K562 (cell line): ENCODE measurements around the gene ITSN1. TPM values are rescaled to one million over a fixed set of nuclear protein-coding genes. Genes with fewer than 3 reads are reported as not detected.

Experiments used
- ATAC-seq: fragments of 200-7000 bp; cut with Tn5 transposase; 3 replicates; pipeline ENCODE4 v1.9.1; 2020; ENCODE audit warnings: moderate library complexity
- BruUV-seq: library from RNA; stranded (reverse); fragments of 400-500 nt; replicated peaks from 2 replicates; lab custom pipeline; 2021; lab: Mats Ljungman, UMichigan
- CTCF ChIA-PET: fragments of 300-600 bp; formaldehyde crosslinking; extraction: SDS; loops from one replicate; lab custom pipeline; 2021; ENCODE audit warnings: low intra/inter-chr PET ratio; lab: Yijun Ruan, JAX
- POLR2A ChIA-PET: fragments of 300-600, 350-650 bp; sonication (Branson Sonifier 250); formaldehyde crosslinking; extraction: SDS; loops from one replicate; lab custom pipeline; 2021; ENCODE audit warnings: antibody characterized with exemption, inconsistent platforms; lab: Yijun Ruan, JAX
- DNase-seq, 4 experiments: peaks; one replicate each; pipeline versions ENCODE4 v3.0.0 to v3.0.0-alpha.2; 2011 to 2018; ENCODE audit warnings: low spot score in 3 of 4, mixed read lengths in 3 of 4; ENCODE audit errors: extremely low read depth in 1 of 4
- FAIRE-seq: peaks from 2 replicates; lab custom pipeline; 2011; peaks lifted over from hg19 to GRCh38; lab: Jason Lieb, UNC
- H2AFZ ChIP-seq: 2 replicates; pipeline ENCODE4 v1.6.0; 2011; ENCODE audit warnings: low read depth, low read length, control low read depth, inconsistent platforms
- H3K27ac ChIP-seq: fragments of 200-600 bp; 3 replicates; pipeline ENCODE4 v1.8.0; 2011; ENCODE audit warnings: low read depth, mild to moderate bottlenecking, control low read depth, inconsistent platforms, low read length, moderate library complexity, mixed read lengths; ENCODE audit errors: extremely low read depth
- H3K27me3 ChIP-seq, 2 experiments: fragments of 300-600 bp in 1 of 2; 2 replicates in 1 of 2; 3 replicates in 1 of 2; pipeline versions ENCODE4 v1.6.0 to v1.8.0; 2011; ENCODE audit warnings: inconsistent platforms in 2 of 2, low read length in 2 of 2, mild to moderate bottlenecking in 1 of 2, mixed read lengths in 1 of 2, moderate library complexity in 1 of 2; ENCODE audit not compliant: control insufficient read depth in 2 of 2, insufficient read depth in 2 of 2
- H3K36me3 ChIP-seq: fragments of 300-600 bp; 3 replicates; pipeline ENCODE4 v1.8.0; 2011; ENCODE audit warnings: mild to moderate bottlenecking, low read length, inconsistent platforms; ENCODE audit not compliant: control insufficient read depth, insufficient read depth
- H3K4me1 ChIP-seq, 2 experiments: fragments of 200-600 bp in 1 of 2; replicated peaks in 1 of 2; 2 replicates in 1 of 2; 3 replicates in 1 of 2; pipeline versions ENCODE4 v1.5.1 to v1.8.0; 2011; ENCODE audit warnings: inconsistent platforms in 2 of 2, low read length in 2 of 2, mild to moderate bottlenecking in 1 of 2, mixed read lengths in 1 of 2, moderate library complexity in 1 of 2; ENCODE audit not compliant: control insufficient read depth in 2 of 2, insufficient read depth in 2 of 2
- H3K4me2 ChIP-seq: 2 replicates; pipeline ENCODE4 v1.6.1; 2011; ENCODE audit warnings: low read length, control low read depth, inconsistent platforms, mixed read lengths; ENCODE audit not compliant: insufficient read depth
- H3K4me3 ChIP-seq: fragments of 200-600 bp; sonication (generic), shearing (Covaris generic); 2 replicates; pipeline ENCODE4 v1.5.1; 2016; ENCODE audit warnings: control low read depth, inconsistent platforms
- H3K79me2 ChIP-seq: fragments of 200-600 bp; 3 replicates; pipeline ENCODE4 v1.8.0; 2011; ENCODE audit warnings: low read length, inconsistent platforms; ENCODE audit not compliant: control insufficient read depth, insufficient read depth
- H3K9ac ChIP-seq, 2 experiments: 2 replicates each; pipeline versions ENCODE4 v1.6.0 to v1.6.1; 2011; ENCODE audit warnings: low read depth in 2 of 2, low read length in 2 of 2, control low read depth in 1 of 2, inconsistent platforms in 1 of 2, mild to moderate bottlenecking in 1 of 2, mixed read lengths in 1 of 2; ENCODE audit not compliant: insufficient read depth in 1 of 2
- H3K9me1 ChIP-seq: one replicate; pipeline ENCODE4 v1.6.0; 2011; ENCODE audit warnings: inconsistent platforms, mild to moderate bottlenecking, low read length, moderate library complexity; ENCODE audit not compliant: control insufficient read depth, insufficient read depth
- H3K9me3 ChIP-seq: replicated peaks from 2 replicates; pipeline ENCODE4 v1.5.1; 2011; ENCODE audit warnings: low read depth, low read length, inconsistent platforms; ENCODE audit not compliant: control insufficient read depth, insufficient read depth
- H4K20me1 ChIP-seq: replicated peaks from 2 replicates; pipeline ENCODE4 v1.6.1; 2011; ENCODE audit warnings: low read length, inconsistent platforms, mixed read lengths; ENCODE audit not compliant: control insufficient read depth, insufficient read depth
- BCLAF1 ChIP-seq, 2 experiments: fragments of 450-650 bp in 1 of 2; IDR thresholded peaks; 2 replicates each; pipeline ENCODE4 v1.6.1; 2011 to 2017; ENCODE audit warnings: low read depth in 2 of 2, antibody characterized with exemption in 1 of 2, borderline replicate concordance in 1 of 2, low read length in 1 of 2, mild to moderate bottlenecking in 1 of 2, mixed read lengths in 1 of 2; ENCODE audit not compliant: control insufficient read depth in 1 of 2
- CTBP1 ChIP-seq: fragments of 450-650 bp; IDR thresholded peaks from 2 replicates; pipeline ENCODE4 v1.6.1; 2016; ENCODE audit warnings: borderline replicate concordance
- ERF ChIP-seq: fragments of 450-650 bp; formaldehyde crosslinking; IDR thresholded peaks from 2 replicates; pipeline ENCODE4 v1.4.0; 2020; ENCODE audit warnings: mild to moderate bottlenecking, mixed read lengths
- HDAC8 ChIP-seq: fragments of 450-650 bp; IDR thresholded peaks from 2 replicates; pipeline ENCODE4 v1.6.1; 2016; ENCODE audit warnings: mild to moderate bottlenecking, missing genetic modification characterization, moderate library complexity, missing compliant biosample characterization
- SPI1 ChIP-seq: IDR thresholded peaks from 2 replicates; pipeline ENCODE4 v1.6.1; 2011; ENCODE audit warnings: low read depth, low read length, control low read depth, borderline replicate concordance
- TCF3 ChIP-seq: sonication (generic); formaldehyde crosslinking; IDR thresholded peaks from 2 replicates; pipeline ENCODE4 v1.4.0; 2020; ENCODE audit warnings: mild to moderate bottlenecking, missing genetic modification reagents
- TSC22D4 ChIP-seq: fragments of 450-650 bp; IDR thresholded peaks from 2 replicates; pipeline ENCODE4 v1.6.1; 2016; ENCODE audit warnings: missing genetic modification characterization, missing biosample characterization, control low read depth
- WGBS: fragments of 100-300 bp; shearing (Covaris generic); methylation state at CpG from one replicate; pipeline ENCODE4 v1.1.6; 2016; ENCODE audit warnings: low coverage, mixed read lengths; ENCODE audit not compliant: insufficient coverage; ENCODE audit errors: missing lambda C conversion rate; 5-methylcytosine and 5-hydroxymethylcytosine counted together
- in situ Hi-C: fragments of 300-500 bp; cut with MboI; formaldehyde crosslinking; loops from 4 replicates; pipeline ENCODE4 v1.15.0; 2018; ENCODE audit warnings: inconsistent platforms, mixed read lengths
- intact Hi-C: fragments of 100-400 bp; cut with micrococcal nuclease; formaldehyde crosslinking; loops from 2 replicates; pipeline ENCODE4 v1.14.2; 2022
- polyA plus RNA-seq, 8 experiments: library from polyadenylated mRNA; depleted of rRNA in 4 of 8; stranded (reverse) in 5 of 8; unstranded in 3 of 8; fragments of >200 nt; fragmentation: Nextera tagmentation in 2 of 8; fragmentation: Illumina TruSeq in 1 of 8; extraction: Ambion mirVana in 2 of 8; extraction: Trizol in 1 of 8; gene quantifications; 2 replicates each; pipeline versions ENCODE4 v1.2.1 to v1.2.3, GENCODE V29; 2011 to 2014; ENCODE audit warnings: inconsistent platforms in 1 of 8, missing spikeins in 1 of 8
- total RNA-seq, 7 experiments: library from RNA; depleted of rRNA in 6 of 7; stranded (reverse); fragments of >200 nt in 6 of 7; fragmentation: Illumina TruSeq in 2 of 7; extraction: Trizol in 2 of 7; gene quantifications; 2 replicates each; pipeline versions ENCODE4 v1.2.1 to v1.2.3, GENCODE V29; 2011 to 2021; ENCODE audit warnings: low replicate concordance in 1 of 7
- TF ChIP-seq, protein P1 (sequence below), 2 experiments: fragments of 450-650 bp; IDR thresholded peaks; 2 replicates each; pipeline ENCODE4 v1.6.1; 2018; ENCODE audit warnings: mild to moderate bottlenecking in 2 of 2, low read depth in 1 of 2; ENCODE audit not compliant: partially characterized antibody in 2 of 2

The ITSN1 gene
- total and polyA plus RNA-seq, 9 of the 15 experiments (the other 6 are each of a cell fraction or from before 2014, with no cell fraction given) = 1.1 to 12.6 (median 4.8) TPM

- intact Hi-C loops = no loop called here
- WGBS = 53% methylated on average over 1 of the region's 1 CpG
- no peaks in the 10 kb centered on the region for H3K79me2 ChIP-seq
These were observed 31.9 kb downstream of the ITSN1 start for GRCh38 chr21:33674226-33674625.

More at GRCh38 chr21:33674226-33674625, 31.9 kb downstream of the ITSN1 start:
- FAIRE-seq (no peak), ATAC-seq (no peak), DNase-seq (no peak)
- Histone ChIP-seq H3K9me3 (no peaks in the 10 kb centered on the region), H3K9ac (no peak overlapping the region), H3K4me2 (no peak overlapping the region), H3K36me3 (no peaks in the 10 kb centered on the region), H2AFZ (no peak overlapping the region), H4K20me1 (no peaks in the 10 kb centered on the region), H3K27ac (no peak overlapping the region), H3K4me3 (no peak overlapping the region), H3K4me1 (no peaks in the 10 kb centered on the region), H3K9me1 (no peaks in the 10 kb centered on the region), H3K27me3 (peaks cover 6% of the 10 kb centered on the region in 2 experiments; a peak in 4 of 5 replicates)
- in situ Hi-C loops = no loop called here
- TF ChIP-seq, protein P1, sequence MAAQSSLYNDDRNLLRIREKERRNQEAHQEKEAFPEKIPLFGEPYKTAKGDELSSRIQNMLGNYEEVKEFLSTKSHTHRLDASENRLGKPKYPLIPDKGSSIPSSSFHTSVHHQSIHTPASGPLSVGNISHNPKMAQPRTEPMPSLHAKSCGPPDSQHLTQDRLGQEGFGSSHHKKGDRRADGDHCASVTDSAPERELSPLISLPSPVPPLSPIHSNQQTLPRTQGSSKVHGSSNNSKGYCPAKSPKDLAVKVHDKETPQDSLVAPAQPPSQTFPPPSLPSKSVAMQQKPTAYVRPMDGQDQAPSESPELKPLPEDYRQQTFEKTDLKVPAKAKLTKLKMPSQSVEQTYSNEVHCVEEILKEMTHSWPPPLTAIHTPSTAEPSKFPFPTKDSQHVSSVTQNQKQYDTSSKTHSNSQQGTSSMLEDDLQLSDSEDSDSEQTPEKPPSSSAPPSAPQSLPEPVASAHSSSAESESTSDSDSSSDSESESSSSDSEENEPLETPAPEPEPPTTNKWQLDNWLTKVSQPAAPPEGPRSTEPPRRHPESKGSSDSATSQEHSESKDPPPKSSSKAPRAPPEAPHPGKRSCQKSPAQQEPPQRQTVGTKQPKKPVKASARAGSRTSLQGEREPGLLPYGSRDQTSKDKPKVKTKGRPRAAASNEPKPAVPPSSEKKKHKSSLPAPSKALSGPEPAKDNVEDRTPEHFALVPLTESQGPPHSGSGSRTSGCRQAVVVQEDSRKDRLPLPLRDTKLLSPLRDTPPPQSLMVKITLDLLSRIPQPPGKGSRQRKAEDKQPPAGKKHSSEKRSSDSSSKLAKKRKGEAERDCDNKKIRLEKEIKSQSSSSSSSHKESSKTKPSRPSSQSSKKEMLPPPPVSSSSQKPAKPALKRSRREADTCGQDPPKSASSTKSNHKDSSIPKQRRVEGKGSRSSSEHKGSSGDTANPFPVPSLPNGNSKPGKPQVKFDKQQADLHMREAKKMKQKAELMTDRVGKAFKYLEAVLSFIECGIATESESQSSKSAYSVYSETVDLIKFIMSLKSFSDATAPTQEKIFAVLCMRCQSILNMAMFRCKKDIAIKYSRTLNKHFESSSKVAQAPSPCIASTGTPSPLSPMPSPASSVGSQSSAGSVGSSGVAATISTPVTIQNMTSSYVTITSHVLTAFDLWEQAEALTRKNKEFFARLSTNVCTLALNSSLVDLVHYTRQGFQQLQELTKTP (IDR thresholded peaks at IDR 0.05; ENCODE audit: low read depth in 1 of 2, partially characterized antibody in 2 of 2) = no peak
- no peak for TF ChIP-seq SPI1
- no peak for TF ChIP-seq CTBP1
- no peak for TF ChIP-seq TCF3 (CRISPR knock-in tag)
- TF ChIP-seq ERF (CRISPR knock-in tag) = no peak
- no peak for TF ChIP-seq BCLAF1 (IDR thresholded peaks at IDR 0.05; ENCODE audit: borderline replicate concordance in 1 of 2, control insufficient read depth in 1 of 2, low read depth in 2 of 2, low read length in 1 of 2)
- TF ChIP-seq HDAC8 = no peak
- no peak for TF ChIP-seq TSC22D4 (tag)
- ChIA-PET CTCF (no interaction called here), POLR2A (no interaction called here)
- BruUV-seq = no TSS peak
